Caco-2 (cell line): Measurements from ENCODE around the gene SLC6A18. TPM values are rescaled to one million over a fixed set of nuclear protein-coding genes. Genes with fewer than 3 reads are reported as not detected.

Experiments
- BruUV-seq: library from RNA; stranded (reverse); fragments of 400-500 nt; replicated peaks from 2 replicates; lab custom pipeline; 2021; lab: Mats Ljungman, UMichigan
- CTCF ChIA-PET: fragments of 300-600 bp; sonication (Branson Sonifier 250); formaldehyde crosslinking; loops from one replicate; lab custom pipeline; 2022; ENCODE audit warnings: antibody characterized with exemption; lab: Charles Lee
- POLR2A ChIA-PET: fragments of 300-600 bp; sonication (Branson Sonifier 250); formaldehyde crosslinking; loops from one replicate; lab custom pipeline; 2022; ENCODE audit warnings: antibody characterized with exemption; lab: Charles Lee
- DNase-seq, 2 experiments: peaks; one replicate each; pipeline versions ENCODE4 v3.0.0 to v3.0.0-alpha.2; 2020 to 2022
- H3K27me3 ChIP-seq: replicated peaks from 2 replicates; pipeline ENCODE4 v1.6.0; 2011; ENCODE audit warnings: low read length; ENCODE audit not compliant: control insufficient read depth, insufficient read depth
- H3K36me3 ChIP-seq: 2 replicates; pipeline ENCODE4 v1.5.1; 2011; ENCODE audit warnings: low read length; ENCODE audit not compliant: control insufficient read depth, insufficient read depth
- H3K4me1 ChIP-seq: fragments of 250-450 bp; sonication (Bioruptor Pico); 2 replicates; pipeline ENCODE4 v1.5.1; 2020; ENCODE audit warnings: mild to moderate bottlenecking
- H3K4me3 ChIP-seq: 2 replicates; pipeline ENCODE4 v1.5.1; 2011; ENCODE audit warnings: low read depth, mild to moderate bottlenecking, control low read depth, low read length
- H3K9me3 ChIP-seq: fragments of 250-450 bp; sonication (Bioruptor Pico); 2 replicates; pipeline ENCODE4 v1.5.1; 2020; ENCODE audit warnings: mild to moderate bottlenecking, moderate library complexity
- H3K27ac Mint-ChIP-seq: one replicate; pipeline ENCODE4 v1.8.0; 2022; ENCODE audit warnings: mixed read lengths; ENCODE audit not compliant: unreplicated experiment
- H3K27me3 Mint-ChIP-seq: one replicate; pipeline ENCODE4 v1.8.0; 2022; ENCODE audit warnings: mixed read lengths; ENCODE audit not compliant: insufficient read depth, unreplicated experiment
- H3K36me3 Mint-ChIP-seq: one replicate; pipeline ENCODE4 v1.8.0; 2022; ENCODE audit warnings: mild to moderate bottlenecking, mixed read lengths; ENCODE audit not compliant: insufficient read depth, unreplicated experiment
- H3K4me1 Mint-ChIP-seq: one replicate; pipeline ENCODE4 v1.8.0; 2022; ENCODE audit warnings: low read depth, mixed read lengths; ENCODE audit not compliant: unreplicated experiment
- H3K4me3 Mint-ChIP-seq: one replicate; pipeline ENCODE4 v1.8.0; 2022; ENCODE audit warnings: mild to moderate bottlenecking, moderate library complexity, mixed read lengths; ENCODE audit not compliant: unreplicated experiment
- H3K9me3 Mint-ChIP-seq: one replicate; pipeline ENCODE4 v1.8.0; 2022; ENCODE audit warnings: mixed read lengths; ENCODE audit not compliant: unreplicated experiment
- intact Hi-C: fragments of 100-400 bp; cut with micrococcal nuclease; formaldehyde crosslinking; loops from one replicate; pipeline ENCODE4 v1.10.0; 2022; ENCODE audit not compliant: unreplicated experiment
- total RNA-seq: library from RNA; stranded (reverse); gene quantifications from 2 replicates; pipeline ENCODE4 v1.2.3, GENCODE V29; 2022
- TF ChIP-seq, protein P1 (sequence below), 2 experiments: fragments of 200-600 bp in 1 of 2; IDR thresholded peaks; 1 replicate in 1 of 2; 2 replicates in 1 of 2; pipeline versions ENCODE4 v1.5.1 to v1.8.0; 2011 to 2022; ENCODE audit warnings: antibody characterized with exemption in 1 of 2, control low read depth in 1 of 2, inconsistent platforms in 1 of 2, low read depth in 1 of 2, low read length in 1 of 2, mild to moderate bottlenecking in 1 of 2, moderate library complexity in 1 of 2; ENCODE audit not compliant: insufficient read depth in 1 of 2, severe bottlenecking in 1 of 2, unreplicated experiment in 1 of 2

SLC6A18 gene
- total RNA-seq, 1 experiment from 2014 or later = not detected

DNA sequence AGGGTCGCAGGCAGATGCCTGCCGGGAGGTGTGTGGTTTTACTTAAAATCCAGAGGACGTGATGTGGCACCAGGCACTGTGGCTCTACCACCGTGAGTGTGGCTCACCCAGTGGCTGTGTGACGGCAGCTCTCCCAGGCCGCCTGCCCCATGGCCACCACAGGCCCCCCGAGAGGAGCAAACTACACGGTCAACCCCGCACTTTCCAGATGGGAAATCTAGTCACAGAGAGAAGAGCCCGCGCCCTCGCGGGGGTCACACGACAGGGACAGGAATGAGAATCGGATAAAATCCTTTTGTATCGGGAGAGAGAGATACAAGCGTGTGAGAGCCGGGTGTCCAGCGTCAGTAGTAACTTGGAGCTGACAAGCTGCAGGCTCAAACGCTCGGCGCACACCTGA is 45.2 kb downstream of the SLC6A18 start:
- Histone ChIP-seq H3K27me3 (no peaks in the 10 kb centered on the region), H3K4me1 (no peaks in the 10 kb centered on the region), H3K36me3 (no peaks in the 10 kb centered on the region), H3K9me3 (no peaks in the 10 kb centered on the region), H3K4me3 (no peak overlapping the region)
- no peak for DNase-seq
- Mint-ChIP-seq H3K4me3 (no peak overlapping the region), H3K36me3 (no peaks in the 10 kb centered on the region), H3K4me1 (no peaks in the 10 kb centered on the region), H3K27me3 (no peaks in the 10 kb centered on the region), H3K27ac (no peak overlapping the region), H3K9me3 (no peaks in the 10 kb centered on the region)
- intact Hi-C loops = no loop called here
- POLR2A ChIA-PET = no interaction called here
- no TSS peak for BruUV-seq
- TF ChIP-seq, protein P1, sequence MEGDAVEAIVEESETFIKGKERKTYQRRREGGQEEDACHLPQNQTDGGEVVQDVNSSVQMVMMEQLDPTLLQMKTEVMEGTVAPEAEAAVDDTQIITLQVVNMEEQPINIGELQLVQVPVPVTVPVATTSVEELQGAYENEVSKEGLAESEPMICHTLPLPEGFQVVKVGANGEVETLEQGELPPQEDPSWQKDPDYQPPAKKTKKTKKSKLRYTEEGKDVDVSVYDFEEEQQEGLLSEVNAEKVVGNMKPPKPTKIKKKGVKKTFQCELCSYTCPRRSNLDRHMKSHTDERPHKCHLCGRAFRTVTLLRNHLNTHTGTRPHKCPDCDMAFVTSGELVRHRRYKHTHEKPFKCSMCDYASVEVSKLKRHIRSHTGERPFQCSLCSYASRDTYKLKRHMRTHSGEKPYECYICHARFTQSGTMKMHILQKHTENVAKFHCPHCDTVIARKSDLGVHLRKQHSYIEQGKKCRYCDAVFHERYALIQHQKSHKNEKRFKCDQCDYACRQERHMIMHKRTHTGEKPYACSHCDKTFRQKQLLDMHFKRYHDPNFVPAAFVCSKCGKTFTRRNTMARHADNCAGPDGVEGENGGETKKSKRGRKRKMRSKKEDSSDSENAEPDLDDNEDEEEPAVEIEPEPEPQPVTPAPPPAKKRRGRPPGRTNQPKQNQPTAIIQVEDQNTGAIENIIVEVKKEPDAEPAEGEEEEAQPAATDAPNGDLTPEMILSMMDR (IDR thresholded peaks at IDR 0.05; ENCODE audit: insufficient read depth in 1 of 2, low read depth in 1 of 2, low read length in 1 of 2, severe bottlenecking in 1 of 2, unreplicated experiment in 1 of 2) = no peak
- CTCF ChIA-PET = no interaction called here

DNA sequence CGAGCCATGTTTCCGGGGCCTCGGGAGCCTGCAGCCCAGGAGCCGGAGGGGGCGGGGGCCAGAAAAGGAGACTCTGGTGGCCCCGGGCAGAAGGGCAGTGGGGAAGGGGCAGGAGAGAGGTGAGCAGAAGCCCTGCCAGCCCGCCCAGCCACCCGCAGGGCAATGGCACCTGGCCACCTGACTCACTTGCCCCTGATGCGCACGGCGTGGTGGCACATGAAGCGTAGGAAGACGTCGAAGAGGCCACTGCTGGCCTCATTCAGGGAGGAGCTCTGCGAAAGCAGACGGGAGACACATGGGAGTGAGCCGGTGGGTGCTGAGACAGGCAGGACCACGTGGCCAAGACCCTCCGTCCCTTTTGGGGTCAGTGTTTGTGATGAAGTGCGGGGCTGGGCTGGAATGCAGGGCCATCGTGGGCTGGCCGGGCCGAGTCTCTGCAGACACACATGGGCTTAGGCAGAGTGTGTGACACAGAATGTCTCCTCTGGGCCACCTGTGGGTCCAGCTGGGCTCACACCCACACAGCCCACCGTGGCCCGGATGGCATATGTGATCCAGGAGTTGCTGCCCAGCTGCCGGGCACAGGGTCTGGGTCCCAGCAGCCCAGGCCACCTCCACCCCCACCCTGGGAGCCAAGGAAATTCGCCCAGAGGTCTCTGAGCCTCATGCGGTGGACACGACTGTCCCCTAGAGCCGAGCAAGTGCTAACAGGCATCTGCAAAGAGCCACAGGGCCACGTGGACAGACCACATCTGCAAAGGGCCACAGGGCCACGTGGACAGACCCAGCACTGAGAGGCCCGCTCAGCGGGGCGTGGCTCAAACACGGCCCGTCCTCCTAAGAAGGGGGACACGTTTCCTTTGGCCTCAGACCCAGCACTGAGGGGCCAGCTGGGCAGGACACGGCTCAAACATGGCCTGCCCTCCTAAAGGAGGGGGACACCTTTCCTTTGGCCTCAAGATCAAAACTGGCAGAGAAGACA is 46.0 kb downstream of the SLC6A18 start:
- no peak for DNase-seq
- POLR2A ChIA-PET = no interaction called here
- TF ChIP-seq, protein P1 (IDR thresholded peaks at IDR 0.05; ENCODE audit: insufficient read depth in 1 of 2, low read depth in 1 of 2, low read length in 1 of 2, severe bottlenecking in 1 of 2, unreplicated experiment in 1 of 2) = no peak
- no peaks in the 10 kb centered on the region for H3K4me1 ChIP-seq
- H3K27me3 Mint-ChIP-seq = no peaks in the 10 kb centered on the region
- CTCF ChIA-PET = no interaction called here
- no peak overlapping the region for H3K4me3 Mint-ChIP-seq
- H3K27ac Mint-ChIP-seq = no peak overlapping the region
- no peaks in the 10 kb centered on the region for H3K4me1 Mint-ChIP-seq
- H3K9me3 ChIP-seq = no peaks in the 10 kb centered on the region
- intact Hi-C loops = no loop called here
- no peaks in the 10 kb centered on the region for H3K36me3 Mint-ChIP-seq
- H3K36me3 ChIP-seq = no peaks in the 10 kb centered on the region
- H3K9me3 Mint-ChIP-seq = no peaks in the 10 kb centered on the region
- H3K27me3 ChIP-seq = no peaks in the 10 kb centered on the region
- no peak overlapping the region for H3K4me3 ChIP-seq
- no TSS peak for BruUV-seq

DNA sequence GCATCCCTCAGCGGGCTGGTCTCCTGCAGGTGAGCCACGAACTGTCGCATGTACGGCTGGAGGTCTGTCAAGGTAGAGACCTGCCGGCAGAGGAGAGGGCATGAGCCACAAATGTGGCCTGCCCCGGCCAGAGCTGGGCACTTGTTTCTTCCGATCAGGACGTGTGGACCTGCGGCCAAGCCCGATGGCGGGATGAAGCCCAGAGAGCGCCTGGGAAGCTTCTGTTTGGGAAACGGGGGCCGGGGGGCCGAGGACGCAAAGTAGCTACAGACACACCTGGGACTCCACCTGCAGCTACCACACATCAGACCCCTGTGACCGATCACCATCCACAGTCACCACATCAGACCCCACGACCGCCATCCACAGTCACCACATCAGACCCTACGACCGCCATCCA is 47.0 kb downstream of the SLC6A18 start:
- Mint-ChIP-seq H3K27ac (no peak overlapping the region), H3K36me3 (no peaks in the 10 kb centered on the region), H3K27me3 (no peaks in the 10 kb centered on the region), H3K9me3 (no peaks in the 10 kb centered on the region), H3K4me1 (no peaks in the 10 kb centered on the region), H3K4me3 (no peak overlapping the region)
- H3K9me3 ChIP-seq = no peaks in the 10 kb centered on the region
- no peaks in the 10 kb centered on the region for H3K27me3 ChIP-seq
- H3K4me3 ChIP-seq = no peak overlapping the region
- TF ChIP-seq, protein P1 (IDR thresholded peaks at IDR 0.05; ENCODE audit: insufficient read depth in 1 of 2, low read depth in 1 of 2, low read length in 1 of 2, severe bottlenecking in 1 of 2, unreplicated experiment in 1 of 2) = no peak
- ChIA-PET CTCF (no interaction called here), POLR2A (no interaction called here)
- no peaks in the 10 kb centered on the region for H3K4me1 ChIP-seq
- intact Hi-C loops = no loop called here
- BruUV-seq = no TSS peak
- no peaks in the 10 kb centered on the region for H3K36me3 ChIP-seq
- DNase-seq = no peak
